PC-9 (cell line): ENCODE results near the gene ZBTB43. TPM values are rescaled to one million over a fixed set of nuclear protein-coding genes. Genes with fewer than 3 reads are reported as not detected.

ENCODE experiments used
- BruUV-seq: library from RNA; stranded (reverse); fragments of 400-500 nt; replicated peaks from 2 replicates; lab custom pipeline; 2021; lab: Mats Ljungman, UMichigan
- CTCF ChIA-PET: fragments of 300-600 bp; sonication (Branson Sonifier 250); formaldehyde crosslinking; loops from one replicate; lab custom pipeline; 2022; ENCODE audit warnings: antibody characterized with exemption; lab: Charles Lee
- POLR2A ChIA-PET: fragments of 300-600 bp; sonication (Branson Sonifier 250); formaldehyde crosslinking; loops from one replicate; lab custom pipeline; 2022; ENCODE audit warnings: antibody characterized with exemption; ENCODE audit not compliant: unreplicated experiment; lab: Charles Lee
- DNase-seq, 2 experiments: peaks; one replicate each; pipeline versions ENCODE4 v3.0.0 to v3.0.0-alpha.2; 2015 to 2022; ENCODE audit warnings: mixed read lengths in 1 of 2
- H2AFZ ChIP-seq: fragments of 200-600 bp; sonication (generic); 2 replicates; pipeline ENCODE4 v1.8.1; 2017; ENCODE audit warnings: antibody characterized with exemption
- H3F3A ChIP-seq: fragments of 200-600 bp; sonication (generic); 2 replicates; pipeline ENCODE4 v1.8.1; 2017; ENCODE audit warnings: antibody characterized with exemption, mild to moderate bottlenecking, low read depth; ENCODE audit not compliant: insufficient read depth
- H3K27ac ChIP-seq: fragments of 200-600 bp; sonication (generic); 2 replicates; pipeline ENCODE4 v1.6.1; 2016; ENCODE audit warnings: mixed run types
- H3K27me3 ChIP-seq: fragments of 200-600 bp; sonication (generic); 2 replicates; pipeline ENCODE4 v1.6.1; 2016; ENCODE audit warnings: low read depth, mixed run types; ENCODE audit not compliant: insufficient read depth
- H3K36me3 ChIP-seq: fragments of 200-600 bp; sonication (generic); 2 replicates; pipeline ENCODE4 v1.6.1; 2016; ENCODE audit warnings: low read depth, mixed run types
- H3K4me1 ChIP-seq: fragments of 200-600 bp; sonication (generic); replicated peaks from 2 replicates; pipeline ENCODE4 v1.6.1; 2016; ENCODE audit warnings: mixed run types; ENCODE audit not compliant: insufficient read depth
- H3K4me2 ChIP-seq: fragments of 200-600 bp; sonication (generic); 2 replicates; pipeline ENCODE4 v1.6.1; 2017; ENCODE audit warnings: mixed run types
- H3K4me3 ChIP-seq: fragments of 200-600 bp; sonication (generic); 2 replicates; pipeline ENCODE4 v1.6.1; 2016; ENCODE audit warnings: mixed run types
- H3K79me2 ChIP-seq: fragments of 200-600 bp; sonication (generic); 2 replicates; pipeline ENCODE4 v1.6.1; 2017; ENCODE audit warnings: low read depth, mixed run types
- H3K9me2 ChIP-seq: fragments of 200-600 bp; sonication (generic); 2 replicates; pipeline ENCODE4 v1.8.1; 2017; ENCODE audit warnings: mild to moderate bottlenecking; ENCODE audit not compliant: insufficient read depth
- H3K9me3 ChIP-seq: fragments of 200-600 bp; sonication (generic); 2 replicates; pipeline ENCODE4 v1.8.1; 2016; ENCODE audit warnings: low read depth; ENCODE audit not compliant: insufficient read depth
- H4K20me1 ChIP-seq: fragments of 200-600 bp; sonication (generic); 2 replicates; pipeline ENCODE4 v1.8.1; 2017; ENCODE audit not compliant: insufficient read depth
- CTCF ChIP-seq: fragments of 200-600 bp; sonication (generic); conservative IDR thresholded peaks from 2 replicates; pipeline ENCODE4 v1.6.1; 2017; ENCODE audit warnings: mixed run types, antibody characterized with exemption, mild to moderate bottlenecking, moderate library complexity
- EZH2 ChIP-seq: fragments of 200-600 bp; sonication (generic); IDR thresholded peaks from 2 replicates; pipeline ENCODE4 v1.8.0; 2017; ENCODE audit warnings: antibody characterized with exemption, low read depth
- intact Hi-C: fragments of 100-400 bp; cut with micrococcal nuclease; formaldehyde crosslinking; loops from one replicate; pipeline ENCODE4 v1.10.0; 2022; ENCODE audit not compliant: unreplicated experiment
- total RNA-seq: library from RNA; stranded (reverse); gene quantifications from 2 replicates; pipeline ENCODE4 v1.2.3, GENCODE V29; 2021

The ZBTB43 gene
- total RNA-seq, 1 experiment from 2014 or later = 18.4 TPM

GRCh38 chr9:126872516-126872915, 67.7 kb downstream of the ZBTB43 start:
- no peak overlapping the region for H3K4me3 ChIP-seq
- peaks cover 3% of the 10 kb centered on the region for H4K20me1 ChIP-seq
- DNase-seq = no peak
- no peak overlapping the region for H3K27ac ChIP-seq
- peaks cover 3% of the 10 kb centered on the region for H3F3A ChIP-seq
- no peaks in the 10 kb centered on the region for H3K36me3 ChIP-seq
- intact Hi-C loops = no loop called here
- ChIA-PET CTCF (no interaction called here), POLR2A (interaction anchor here (0.7 kb wide), 1 partner anchor 199 kb away, joined by 4 read pairs; no protein-coding TSS in a partner anchor)
- TF ChIP-seq EZH2 (no peak), CTCF (no peak)
- H3K27me3 ChIP-seq = no peaks in the 10 kb centered on the region
- H3K9me2 ChIP-seq = no peaks in the 10 kb centered on the region
- 0 out of 2 replicates have a peak, but pooled peaks cover 4% of the 10 kb centered on the region for H3K4me1 ChIP-seq
- no peak overlapping the region for H3K4me2 ChIP-seq
- no TSS peak for BruUV-seq
- no peak overlapping the region for H2AFZ ChIP-seq
- H3K9me3 ChIP-seq = no peaks in the 10 kb centered on the region
- H3K79me2 ChIP-seq = peaks cover 17% of the 10 kb centered on the region

DNA sequence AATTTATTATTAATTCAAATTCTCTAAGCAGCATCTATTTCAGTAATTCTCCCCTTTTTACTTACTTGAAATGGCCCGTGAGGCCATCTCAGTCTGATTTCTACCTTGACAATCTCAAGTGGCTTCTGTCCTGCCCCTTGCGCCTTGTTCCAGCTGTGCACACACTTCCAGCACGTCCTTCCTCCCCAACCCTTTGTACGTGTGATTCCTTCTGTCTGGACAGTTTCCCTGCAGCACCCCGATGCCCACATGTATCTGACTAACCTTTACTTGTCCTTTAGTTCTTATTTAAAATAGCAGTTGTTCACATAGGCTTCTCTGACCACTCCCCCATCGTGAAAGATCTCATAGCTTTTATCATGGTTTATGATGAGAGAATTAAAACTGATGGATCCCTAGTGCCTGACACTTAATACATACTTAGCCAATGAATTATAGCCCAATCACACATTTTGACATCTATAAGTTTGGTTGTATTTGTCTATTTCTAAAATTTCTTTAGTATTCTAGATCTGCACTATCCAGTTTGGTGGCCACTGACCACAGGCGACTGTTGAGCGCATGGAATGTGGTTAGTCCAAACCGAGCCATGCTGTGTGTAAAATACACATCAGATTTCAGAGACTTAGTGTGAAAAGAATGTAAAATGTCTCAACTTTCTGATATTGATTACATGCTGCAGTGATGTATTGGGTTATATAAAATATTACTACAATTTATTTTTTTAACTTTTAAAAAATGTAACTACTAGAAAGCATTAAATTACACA, 69.9 kb downstream of the ZBTB43 start:
- no TSS peak for BruUV-seq
- intact Hi-C loops = no loop called here
- Histone ChIP-seq H3K27me3 (no peaks in the 10 kb centered on the region), H3F3A (peaks cover 3% of the 10 kb centered on the region), H3K27ac (no peak overlapping the region), H3K4me3 (no peak overlapping the region), H2AFZ (no peak overlapping the region), H3K36me3 (no peaks in the 10 kb centered on the region), H4K20me1 (peaks cover 5% of the 10 kb centered on the region), H3K79me2 (peaks cover 16% of the 10 kb centered on the region), H3K9me3 (no peaks in the 10 kb centered on the region), H3K9me2 (no peaks in the 10 kb centered on the region), H3K4me1 (0 out of 2 replicates have a peak, but pooled peaks cover 4% of the 10 kb centered on the region), H3K4me2 (no peak overlapping the region)
- TF ChIP-seq CTCF (no peak), EZH2 (no peak)
- DNase-seq = peak; percentile 36 to 50
- ChIA-PET CTCF (no interaction called here), POLR2A (no interaction called here)

GRCh38 chr9:126875756-126876510, 71.1 kb downstream of the ZBTB43 start:
- Histone ChIP-seq H3K79me2 (peaks cover 10% of the 10 kb centered on the region; the same call in 1 of the 2 replicates), H2AFZ (no peak overlapping the region), H3K9me3 (no peaks in the 10 kb centered on the region), H3K9me2 (no peaks in the 10 kb centered on the region), H3K4me3 (no peak overlapping the region), H3K36me3 (no peaks in the 10 kb centered on the region), H3K27me3 (no peaks in the 10 kb centered on the region), H3K27ac (no peak overlapping the region), H3F3A (peaks cover 3% of the 10 kb centered on the region), H4K20me1 (peaks cover 5% of the 10 kb centered on the region), H3K4me1 (0 out of 2 replicates have a peak, but pooled peaks cover 4% of the 10 kb centered on the region), H3K4me2 (no peak overlapping the region)
- CTCF ChIA-PET = interaction anchor here (0.5 kb wide), 1 partner anchor 26 kb away, joined by 6 read pairs; no protein-coding TSS in a partner anchor
- TF ChIP-seq EZH2 (no peak), CTCF (no peak)
- POLR2A ChIA-PET = no interaction called here
- BruUV-seq = no TSS peak
- DNase-seq = no peak
- intact Hi-C loops = no loop called here
